SK-N-SH (cell line): Measurements from ENCODE around the gene DENND1A.

ENCODE experiments used
- CTCF ChIP-seq: fragments of 200-600 bp; sonication (generic); IDR thresholded peaks from 2 replicates; pipeline ENCODE4 v1.6.1; 2017; ENCODE audit warnings: antibody characterized with exemption, mild to moderate bottlenecking, moderate library complexity
- EP300 ChIP-seq, 2 experiments: IDR thresholded peaks; 2 replicates each; pipeline versions ENCODE4 v1.4.0 to v1.6.1; 2012; ENCODE audit warnings: borderline replicate concordance in 1 of 2, low read depth in 1 of 2, low read length in 1 of 2
- EZH2phosphoT487 ChIP-seq: fragments of 200-600 bp; sonication (generic); IDR thresholded peaks from 2 replicates; pipeline ENCODE4 v1.6.1; 2017; ENCODE audit warnings: low read depth, mixed run types, mild to moderate bottlenecking, antibody characterized with exemption, moderate library complexity, borderline replicate concordance
- JUND ChIP-seq: IDR thresholded peaks from 2 replicates; pipeline ENCODE4 v1.4.0; 2012
- MAX ChIP-seq: IDR thresholded peaks from 2 replicates; pipeline ENCODE4 v1.4.0; 2012; ENCODE audit warnings: low read depth
- MEF2A ChIP-seq: IDR thresholded peaks from 2 replicates; pipeline ENCODE4 v1.4.0; 2012; ENCODE audit warnings: low read depth, borderline replicate concordance
- MXI1 ChIP-seq: IDR thresholded peaks from 2 replicates; pipeline ENCODE4 v1.6.1; 2012; ENCODE audit warnings: mild to moderate bottlenecking, low read depth, low read length, improper control_type of control experiment
- NRF1 ChIP-seq: IDR thresholded peaks from 2 replicates; pipeline ENCODE4 v1.6.1; 2012; ENCODE audit warnings: low read depth, mild to moderate bottlenecking, low read length
- POLR2AphosphoS5 ChIP-seq: IDR thresholded peaks from 2 replicates; pipeline ENCODE4 v1.6.1; 2012; ENCODE audit warnings: low read depth, low read length
- RAD21 ChIP-seq: IDR thresholded peaks from 2 replicates; pipeline ENCODE4 v1.6.1; 2012; ENCODE audit warnings: mild to moderate bottlenecking, low read length
- RFX5 ChIP-seq: IDR thresholded peaks from 2 replicates; pipeline ENCODE4 v1.6.1; 2012; ENCODE audit warnings: mild to moderate bottlenecking, improper control_type of control experiment, low read length
- SIN3A ChIP-seq: IDR thresholded peaks from 2 replicates; pipeline ENCODE4 v1.6.1; 2012; ENCODE audit warnings: low read depth, mild to moderate bottlenecking, low read length, moderate library complexity, borderline replicate concordance
- SMC3 ChIP-seq: IDR thresholded peaks from 2 replicates; pipeline ENCODE4 v1.6.1; 2012; ENCODE audit warnings: low read depth, low read length, improper control_type of control experiment
- ZBTB33 ChIP-seq: IDR thresholded peaks from 2 replicates; pipeline ENCODE4 v1.4.0; 2012; ENCODE audit warnings: low read depth, borderline replicate concordance

DNA sequence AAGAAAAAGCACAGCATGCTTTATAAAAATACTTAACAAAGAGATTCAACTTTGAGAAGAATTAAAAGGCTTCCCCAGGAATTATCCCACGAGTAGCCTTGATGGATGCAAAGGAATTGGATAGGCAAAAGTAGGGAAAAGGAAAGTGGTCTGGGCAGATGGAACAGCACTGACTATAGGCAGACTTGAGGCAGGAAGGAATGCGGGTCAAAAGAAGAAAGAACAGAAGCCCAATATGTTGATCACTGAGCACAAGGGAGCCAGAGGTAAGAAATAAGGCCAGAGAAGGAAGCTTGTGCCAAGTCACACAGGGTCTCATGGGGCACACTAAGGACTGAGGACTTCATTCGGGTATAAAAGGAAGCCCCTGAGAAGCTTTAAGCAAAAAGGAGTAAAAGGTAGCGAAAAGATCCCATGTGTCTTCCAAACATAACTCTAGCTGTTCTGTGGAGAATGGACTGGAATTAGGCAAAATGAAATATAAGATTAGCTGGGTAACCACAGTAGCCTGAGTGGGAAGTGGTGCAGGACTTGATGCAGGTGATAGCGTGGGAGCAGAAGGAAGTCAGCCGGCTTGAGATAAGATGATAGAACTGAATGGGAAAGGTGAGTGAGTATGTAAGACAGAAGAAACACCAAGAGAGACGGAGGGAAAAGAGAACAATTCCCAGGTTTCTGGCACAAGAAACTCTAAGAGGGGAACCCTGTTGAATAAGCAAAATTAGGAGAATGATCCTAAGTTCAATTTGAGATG lies 106.6 kb downstream of the DENND1A start:
- TF ChIP-seq CTCF (no peak), POLR2AphosphoS5 (no peak), EZH2phosphoT487 (no peak), NRF1 (no peak), SIN3A (no peak), MXI1 (no peak), MAX (no peak), EP300 (IDR thresholded peaks at IDR 0.05; ENCODE audit: borderline replicate concordance in 1 of 2, low read depth in 1 of 2, low read length in 1 of 2) (no peak), MEF2A (no peak), RAD21 (no peak), JUND (no peak), ZBTB33 (no peak), SMC3 (no peak), RFX5 (no peak)
